ENCODE measurements around the gene FBXO5. TPM values are rescaled to one million over a fixed set of nuclear protein-coding genes. Genes with fewer than 3 reads are reported as not detected.
A peak's percentile ranks its signal among the peaks of the same experiment; 100 is the strongest.
"Not testable (repeated sequence)": the region's sequence is repeated elsewhere in the genome, so short reads cannot be mapped to it uniquely, and the experiment has no call there.

FBXO5 gene
- total RNA-seq, 1 donor from 2014 or later, result 111 TPM

- H3K9me3 ChIP-seq (ENCODE audit: low read depth), result no peaks in the 10 kb centered on the region
- H3K27ac ChIP-seq, result no peak overlapping the region
- Mint-ChIP-seq H3K27me3 (ENCODE audit: insufficient read depth, low read depth) (peaks cover 6% of the 10 kb centered on the region), H3K4me1 (peaks cover 8% of the 10 kb centered on the region), H3K36me3 (peaks cover 20% of the 10 kb centered on the region), H3K4me3 (peak overlapping the region; percentile 30), H3K27ac (no peak overlapping the region), H3K9me3 (no peaks in the 10 kb centered on the region)
- no peak for TF ChIP-seq EZH2phosphoT487 (IDR thresholded peaks at IDR 0.05)
- TF ChIP-seq CTCF (IDR thresholded peaks at IDR 0.05), result no peak
- no peak for TF ChIP-seq EZH2 (IDR thresholded peaks at IDR 0.05)
- H4K20me1 ChIP-seq (ENCODE audit: low read depth), result peaks cover 11% of the 10 kb centered on the region
- H2AFZ ChIP-seq (replicated peaks), result no peak overlapping the region
- H3K27me3 ChIP-seq, result no peaks in the 10 kb centered on the region
- H3K4me3 ChIP-seq, result no peak overlapping the region
- no peak overlapping the region for H3K4me2 ChIP-seq
- H3K9ac ChIP-seq, result no peak overlapping the region
- H3F3A ChIP-seq (ENCODE audit: low read depth), result peaks cover 11% of the 10 kb centered on the region
- H3K79me2 ChIP-seq (ENCODE audit: low read depth), result peaks cover 73% of the 10 kb centered on the region
- H3K4me1 ChIP-seq, result peaks cover 9% of the 10 kb centered on the region
- peaks cover 4% of the 10 kb centered on the region for H3K36me3 ChIP-seq
- DNase-seq (ENCODE audit: low spot score), result no peak
These were observed 4.1 kb upstream of the FBXO5 start for GRCh38 chr6:152986978-152987377.

GRCh38 chr6:152985300-152985699 lies 2.5 kb upstream of the FBXO5 start:
- H3K27ac Mint-ChIP-seq; H2AFZ ChIP-seq (replicated peaks); H3K27me3 ChIP-seq; H3K9me3 Mint-ChIP-seq; H3K9me3 ChIP-seq (ENCODE audit: low read depth); H3K36me3 ChIP-seq; H3K27me3 Mint-ChIP-seq (ENCODE audit: insufficient read depth, low read depth); DNase-seq (ENCODE audit: low spot score): not testable (repeated sequence)
- peaks cover 73% of the 10 kb centered on the region for H3K79me2 ChIP-seq (ENCODE audit: low read depth)
- H3K36me3 Mint-ChIP-seq, result peaks cover 20% of the 10 kb centered on the region
- H3K4me1 Mint-ChIP-seq, result peaks cover 18% of the 10 kb centered on the region
- peaks cover 15% of the 10 kb centered on the region for H3K4me1 ChIP-seq
- H4K20me1 ChIP-seq (ENCODE audit: low read depth), result peaks cover 20% of the 10 kb centered on the region
- peak overlapping the region; percentile 77 for H3K9ac ChIP-seq
- H3K4me2 ChIP-seq, result peak overlapping the region; percentile 81
- H3K4me3 Mint-ChIP-seq, result peak overlapping the region; percentile 95
- H3K4me3 ChIP-seq, result peak overlapping the region; percentile 100
- peaks cover 11% of the 10 kb centered on the region for H3F3A ChIP-seq (ENCODE audit: low read depth)
- H3K27ac ChIP-seq, result peak overlapping the region; percentile 54

- H3K9me3 Mint-ChIP-seq, result no peaks in the 10 kb centered on the region
- H3K4me3 ChIP-seq, result peak overlapping the region; percentile 100
- H3K4me3 Mint-ChIP-seq, result peak overlapping the region; percentile 95
- H3K4me1 ChIP-seq, result peaks cover 23% of the 10 kb centered on the region
- H3K4me1 Mint-ChIP-seq, result peaks cover 25% of the 10 kb centered on the region
- H3K79me2 ChIP-seq (ENCODE audit: low read depth), result peaks cover 73% of the 10 kb centered on the region
- H3K9ac ChIP-seq, result peak overlapping the region; percentile 77
- H3F3A ChIP-seq (ENCODE audit: low read depth), result peaks cover 11% of the 10 kb centered on the region
- H3K27ac ChIP-seq, result peak overlapping the region; percentile 84
- DNase-seq (ENCODE audit: low spot score), result peak; percentile 13
- H3K27me3 ChIP-seq, result no peaks in the 10 kb centered on the region
- peak overlapping the region; percentile 81 for H3K27ac Mint-ChIP-seq
- peaks cover 26% of the 10 kb centered on the region for H4K20me1 ChIP-seq (ENCODE audit: low read depth)
- H3K4me2 ChIP-seq, result peak overlapping the region; percentile 81
- H3K9me3 ChIP-seq (ENCODE audit: low read depth), result no peaks in the 10 kb centered on the region
- no peak overlapping the region for H2AFZ ChIP-seq (replicated peaks)
- no peaks in the 10 kb centered on the region for H3K36me3 ChIP-seq
- no peak for TF ChIP-seq EZH2phosphoT487 (IDR thresholded peaks at IDR 0.05)
- no peak for TF ChIP-seq CTCF (IDR thresholded peaks at IDR 0.05)
- TF ChIP-seq EZH2 (IDR thresholded peaks at IDR 0.05), result no peak
- peaks cover 6% of the 10 kb centered on the region for H3K27me3 Mint-ChIP-seq (ENCODE audit: insufficient read depth, low read depth)
- peaks cover 18% of the 10 kb centered on the region for H3K36me3 Mint-ChIP-seq
These were observed 1.7 kb upstream of the FBXO5 start for GRCh38 chr6:152984513-152984872.

GRCh38 chr6:152983637-152984512 lies 1.0 kb upstream of the FBXO5 start:
- Mint-ChIP-seq H3K4me1 (peaks cover 28% of the 10 kb centered on the region), H3K36me3 (peaks cover 22% of the 10 kb centered on the region), H3K27me3 (ENCODE audit: insufficient read depth, low read depth) (peaks cover 6% of the 10 kb centered on the region), H3K9me3 (no peaks in the 10 kb centered on the region), H3K4me3 (peak overlapping the region; percentile 95), H3K27ac (peak overlapping the region; percentile 97)
- peaks cover 78% of the 10 kb centered on the region for H3K79me2 ChIP-seq (ENCODE audit: low read depth)
- peaks cover 11% of the 10 kb centered on the region for H3F3A ChIP-seq (ENCODE audit: low read depth)
- peak overlapping the region; percentile 100 for H3K4me3 ChIP-seq
- peaks cover 32% of the 10 kb centered on the region for H4K20me1 ChIP-seq (ENCODE audit: low read depth)
- DNase-seq (ENCODE audit: low spot score), result peak; percentile 47
- peak overlapping the region; percentile 84 for H3K27ac ChIP-seq
- H3K36me3 ChIP-seq, result no peaks in the 10 kb centered on the region
- H3K4me2 ChIP-seq, result peak overlapping the region; percentile 81
- peaks cover 29% of the 10 kb centered on the region for H3K4me1 ChIP-seq
- TF ChIP-seq CTCF (IDR thresholded peaks at IDR 0.05) (no peak), EZH2 (IDR thresholded peaks at IDR 0.05) (no peak), EZH2phosphoT487 (IDR thresholded peaks at IDR 0.05) (no peak)
- H3K27me3 ChIP-seq, result no peaks in the 10 kb centered on the region
- peak overlapping the region; percentile 77 for H3K9ac ChIP-seq
- peak overlapping the region; percentile 89 for H2AFZ ChIP-seq (replicated peaks)
- no peaks in the 10 kb centered on the region for H3K9me3 ChIP-seq (ENCODE audit: low read depth)
